ENCODE measurements around the gene EAF1. TPM values are rescaled to one million over a fixed set of nuclear protein-coding genes. Genes with fewer than 3 reads are reported as not detected.
"Not testable (repeated sequence)": the region's sequence is repeated elsewhere in the genome, so short reads cannot be mapped to it uniquely, and the experiment has no call there.

EAF1 gene
- total RNA-seq, 2 donors from 2014 or later = 15.3 to 16.7 TPM

DNA sequence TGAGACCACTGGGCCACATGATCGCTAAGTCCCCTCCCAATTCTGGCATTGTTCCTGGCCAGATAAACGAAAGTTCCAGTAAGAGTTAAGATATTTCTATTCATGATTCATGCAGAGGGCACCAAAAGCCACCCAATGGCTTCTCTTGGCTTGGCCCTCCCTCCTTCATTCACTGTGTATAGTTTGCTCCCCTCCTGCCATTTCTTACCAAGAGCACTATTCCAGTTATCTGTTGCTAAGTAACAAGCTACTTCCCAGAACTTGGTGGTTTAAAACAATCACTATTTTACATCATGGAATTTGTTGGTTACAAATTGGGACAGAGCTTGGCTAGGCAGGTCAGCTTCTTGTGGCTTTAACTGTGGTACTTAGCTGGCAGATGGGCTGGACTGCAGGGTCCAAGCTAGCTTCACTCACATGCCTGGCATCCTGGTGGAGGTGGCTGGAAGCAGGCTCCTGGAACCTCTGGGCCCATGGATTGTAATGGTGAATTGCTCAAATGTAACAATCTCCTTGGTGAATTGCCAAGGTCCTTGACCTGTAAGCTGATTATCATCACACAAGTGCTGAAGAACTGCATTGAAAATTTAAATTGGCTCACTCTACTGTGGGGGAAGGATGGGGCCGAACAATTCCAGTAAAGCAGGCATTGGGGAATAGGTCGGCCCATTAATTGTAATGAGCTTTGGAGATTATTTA, 16.6 kb downstream of the EAF1 start:
- no peak for DNase-seq (ENCODE audit: low spot score)
- intact Hi-C loops (cut with DNase I) = no loop called here

DNA sequence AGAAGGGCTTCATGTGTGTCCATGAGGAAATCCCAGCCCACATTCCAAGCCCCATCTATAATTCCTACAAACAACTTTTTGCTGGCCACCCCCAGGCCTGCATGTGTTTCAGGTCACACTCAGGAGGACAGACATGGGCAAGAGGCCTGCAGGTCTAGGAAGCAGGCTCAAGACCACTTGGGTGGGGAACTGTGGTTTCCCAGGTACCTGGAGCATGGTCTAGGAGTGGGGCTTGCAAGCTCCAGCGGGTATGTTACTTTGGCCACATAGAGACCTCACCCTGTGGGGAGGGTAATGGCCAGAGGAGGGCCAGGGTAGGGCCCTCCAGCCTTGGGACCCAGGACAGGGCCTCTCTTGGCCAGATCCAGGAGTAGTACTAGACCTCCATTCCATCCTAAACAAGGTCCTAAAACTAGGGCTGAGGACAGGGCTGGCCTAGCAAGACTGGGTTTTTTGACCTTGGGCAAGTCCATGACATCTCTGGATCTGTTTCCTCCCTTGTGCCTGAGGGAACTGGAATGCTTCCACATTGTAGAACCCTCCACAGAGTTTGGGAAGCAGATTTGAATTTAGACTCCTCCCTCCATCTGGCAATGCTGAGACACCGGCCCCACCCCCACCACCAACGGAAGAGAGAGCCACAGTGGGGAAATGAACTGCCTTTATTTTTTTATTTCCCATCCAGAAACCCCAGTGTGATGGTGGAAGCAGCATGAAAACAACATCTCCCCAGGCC, 22.3 kb downstream of the EAF1 start:
- DNase-seq (ENCODE audit: low spot score) = no peak
- intact Hi-C loops (cut with DNase I) = no loop called here

DNA sequence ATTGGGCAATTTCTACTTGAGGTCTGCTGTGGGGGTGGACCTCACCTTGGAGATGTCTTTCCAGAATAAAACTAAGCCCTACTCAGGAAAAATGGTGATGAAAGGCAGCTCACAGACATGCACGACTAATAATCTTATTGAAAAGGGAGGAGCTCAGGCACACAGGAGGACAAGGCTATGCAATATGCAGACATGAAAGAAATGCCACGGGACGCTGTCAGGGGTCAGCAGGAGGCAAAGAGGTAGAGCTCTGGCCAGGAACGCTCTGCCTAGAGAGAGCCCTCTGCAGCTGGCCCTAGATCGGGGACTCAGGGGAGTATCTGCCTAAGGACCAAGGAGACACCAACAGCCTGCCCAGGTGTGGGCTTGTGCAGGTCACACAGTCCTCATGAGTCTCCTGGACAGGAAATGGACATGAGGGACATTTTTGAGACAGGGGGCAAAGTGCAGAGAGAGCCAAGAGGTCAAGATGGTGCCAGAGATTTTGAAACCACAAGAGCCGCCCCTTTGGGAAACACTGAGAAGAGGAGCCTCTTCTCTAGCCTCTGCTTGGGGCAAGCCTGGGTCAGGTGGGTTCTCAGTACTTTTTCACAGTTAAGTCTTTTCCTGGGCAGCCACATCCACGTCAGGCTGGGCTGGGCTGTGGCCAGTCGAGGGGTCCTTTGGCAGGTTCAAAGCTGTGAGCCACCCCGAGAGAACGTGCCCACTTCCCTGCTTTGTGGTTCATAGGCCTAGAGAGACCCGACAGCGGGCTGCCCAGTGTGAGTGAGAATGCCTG, 23.2 kb downstream of the EAF1 start:
- DNase-seq (ENCODE audit: low spot score) = no peak
- intact Hi-C loops (cut with DNase I) = no loop called here

DNA sequence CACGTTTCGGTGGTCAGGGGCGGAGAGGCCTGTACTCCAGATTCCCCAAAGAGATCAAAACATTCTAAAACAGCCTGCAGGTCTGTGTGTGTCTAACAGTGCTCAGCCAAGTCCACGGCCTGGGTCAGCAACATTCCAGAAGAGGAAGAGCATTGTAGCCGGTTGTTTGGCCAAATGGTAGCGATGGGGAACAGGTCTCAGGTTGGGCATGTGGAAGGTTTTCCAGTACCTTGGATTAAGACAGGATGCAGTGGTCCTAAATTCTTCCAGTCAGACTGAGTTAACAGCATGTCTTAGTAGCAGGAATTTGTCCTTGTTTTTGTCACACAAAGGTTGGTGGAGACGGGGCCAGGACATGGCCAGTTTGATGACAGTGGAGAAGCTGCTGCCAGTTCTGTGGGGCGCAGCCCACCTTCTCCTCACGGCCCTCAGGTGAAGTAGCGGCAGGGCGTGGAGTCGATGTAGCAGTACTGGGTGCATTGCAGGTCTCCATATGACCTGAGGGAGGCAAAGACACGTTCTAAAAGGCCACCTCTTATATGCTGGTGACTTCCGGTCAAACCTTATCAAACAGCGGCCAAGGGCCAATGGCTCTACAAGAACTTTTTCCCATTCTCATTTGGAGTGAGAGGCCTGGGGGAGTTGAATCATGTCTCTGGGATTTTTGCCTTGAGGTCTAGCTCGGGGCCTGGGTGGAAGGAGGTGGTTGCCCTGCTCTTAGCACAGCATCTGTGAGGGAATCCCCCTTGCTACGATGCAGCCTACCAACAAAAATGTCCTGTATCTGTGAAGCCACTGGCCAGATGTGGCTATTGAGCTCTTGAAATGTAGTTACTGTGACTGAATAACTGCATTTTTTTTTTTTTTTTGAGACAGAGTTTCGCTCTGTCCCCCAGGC, 24.1 kb downstream of the EAF1 start:
- no peak for DNase-seq (ENCODE audit: low spot score)
- intact Hi-C loops (cut with DNase I) = no loop called here

DNA sequence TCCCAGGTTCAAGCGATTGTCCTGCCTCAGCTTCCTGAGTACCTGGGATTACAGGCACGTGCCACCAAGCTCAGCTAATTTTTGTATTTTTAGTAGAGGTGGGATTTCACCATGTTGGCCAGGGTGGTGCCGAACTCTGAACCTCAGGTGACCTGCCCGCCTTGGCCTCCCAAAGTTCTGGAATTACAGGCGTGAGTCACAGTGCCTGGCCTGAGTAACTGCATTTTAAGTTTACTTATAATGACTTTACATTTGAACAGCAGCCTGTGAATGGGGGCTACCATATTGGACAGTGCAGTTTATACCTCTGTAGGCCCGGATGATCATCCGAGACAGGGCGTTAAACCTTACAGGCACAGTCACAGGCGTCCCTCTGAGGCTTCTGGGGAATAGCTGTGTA, 24.8 kb downstream of the EAF1 start:
- intact Hi-C loops (cut with DNase I) = no loop called here
- DNase-seq (ENCODE audit: low spot score) = no peak

DNA sequence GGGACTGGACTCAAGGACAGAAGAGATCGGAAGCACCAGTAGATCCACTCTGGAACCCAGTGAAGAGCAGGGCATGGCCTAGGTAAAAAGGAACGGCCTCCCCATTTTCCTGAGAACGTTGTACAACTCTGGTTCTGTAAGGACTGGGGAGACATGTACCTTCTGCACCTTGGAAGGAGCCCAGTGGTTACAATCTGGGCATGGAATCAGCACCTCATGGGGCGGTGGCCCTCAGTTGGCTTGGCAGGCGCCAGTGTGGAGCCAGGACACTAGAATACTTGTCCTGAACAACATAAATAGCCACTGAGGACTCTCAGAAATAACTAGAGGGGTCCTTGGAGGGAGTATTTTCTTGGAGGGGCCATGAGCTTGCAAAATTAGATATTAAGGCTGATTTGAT, 25.6 kb downstream of the EAF1 start:
- intact Hi-C loops (cut with DNase I) = no loop called here
- no peak for DNase-seq (ENCODE audit: low spot score)

DNA sequence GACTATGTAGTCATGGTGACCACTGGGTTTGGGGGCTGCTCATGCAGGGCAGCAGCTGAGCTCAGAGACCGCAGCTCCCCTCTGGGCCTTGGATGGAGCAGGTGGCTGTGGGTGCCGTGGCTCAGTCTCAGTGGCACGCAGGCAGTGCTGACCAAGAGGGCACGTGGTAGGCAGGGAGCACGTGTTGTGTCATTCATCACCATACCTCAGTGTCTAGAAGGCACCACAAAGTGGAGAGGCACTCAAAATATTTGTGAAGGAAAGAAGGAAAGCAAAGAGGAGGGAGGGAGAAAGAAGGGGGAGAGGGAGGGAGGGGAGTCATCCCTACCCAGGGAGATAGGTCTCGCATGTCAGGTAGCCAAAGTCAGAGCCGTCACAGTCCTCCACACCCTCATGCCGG, 26.1 kb downstream of the EAF1 start:
- DNase-seq (ENCODE audit: low spot score) = no peak
- intact Hi-C loops (cut with DNase I) = no loop called here

DNA sequence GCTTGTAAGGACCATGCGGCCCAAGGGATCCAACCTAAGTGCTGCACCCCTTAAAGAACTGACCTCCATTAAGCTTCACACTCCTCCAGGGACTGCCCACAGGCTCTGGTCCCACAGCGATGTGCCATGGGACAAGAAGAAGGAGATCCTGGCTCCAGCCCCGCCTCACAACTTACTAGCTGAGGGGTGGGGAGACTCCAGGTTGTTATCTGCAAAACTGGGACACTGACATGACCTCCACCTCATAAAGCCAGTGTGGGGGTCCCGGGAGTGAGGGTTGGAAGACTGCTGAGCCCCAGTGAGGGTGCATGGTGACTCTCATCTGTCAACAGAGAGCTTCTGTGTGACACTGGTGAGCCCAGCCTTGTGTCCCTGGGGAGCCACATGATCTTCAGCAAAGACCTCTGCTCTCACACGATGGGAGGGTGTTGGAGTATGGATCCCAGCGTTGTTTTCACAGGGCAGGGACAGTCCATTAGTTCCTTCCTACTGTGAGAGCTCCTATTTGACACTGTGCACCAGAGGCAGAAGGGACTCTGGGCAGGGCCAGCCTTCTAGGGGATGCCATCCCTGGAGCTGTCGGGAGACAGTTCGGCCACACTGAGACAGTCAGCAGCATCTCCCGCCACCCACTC, 26.7 kb downstream of the EAF1 start:
- intact Hi-C loops (cut with DNase I) = no loop called here
- no peak for DNase-seq (ENCODE audit: low spot score)

DNA sequence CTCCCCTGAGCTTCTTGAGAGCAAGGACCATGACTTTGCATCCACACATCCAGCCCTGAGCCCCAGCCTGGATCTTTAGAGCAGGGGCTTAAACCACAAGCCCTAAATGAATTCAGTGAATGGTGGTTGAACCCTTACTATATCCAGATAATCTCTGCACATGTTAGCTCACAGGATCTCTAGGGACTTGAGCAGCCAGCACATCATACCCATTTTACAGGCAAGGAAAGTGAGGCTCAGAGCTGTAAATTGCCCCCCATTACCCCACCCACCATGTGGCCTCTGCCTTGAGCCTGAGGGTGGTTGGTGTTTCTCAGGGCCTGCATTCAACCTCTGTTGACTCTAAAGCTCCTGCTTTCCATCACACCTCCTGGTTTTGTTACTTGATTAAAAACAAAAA, 27.6 kb downstream of the EAF1 start:
- no peak for DNase-seq (ENCODE audit: low spot score)
- intact Hi-C loops (cut with DNase I) = no loop called here

DNA sequence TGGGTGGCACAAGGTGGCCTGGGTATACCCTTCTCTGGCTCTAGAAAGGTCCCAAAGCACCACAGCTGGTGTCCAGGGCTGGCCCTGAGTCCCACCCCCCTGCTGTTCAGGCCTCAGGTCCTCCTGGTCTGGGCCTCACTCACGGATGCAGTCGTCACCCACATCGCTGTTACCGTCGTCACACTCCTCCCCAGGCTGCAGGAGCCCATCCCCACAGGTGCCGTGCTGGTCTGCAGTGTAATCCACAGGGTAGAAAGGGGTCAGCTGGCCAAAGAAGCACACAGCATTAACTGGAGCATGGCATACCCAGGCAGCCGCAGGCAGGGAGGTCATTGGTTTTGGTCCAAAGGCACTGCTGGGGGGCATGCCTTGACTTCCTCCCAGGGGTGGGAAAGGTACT, 28.4 kb downstream of the EAF1 start:
- intact Hi-C loops (cut with DNase I) = no loop called here
- no peak for DNase-seq (ENCODE audit: low spot score)

DNA sequence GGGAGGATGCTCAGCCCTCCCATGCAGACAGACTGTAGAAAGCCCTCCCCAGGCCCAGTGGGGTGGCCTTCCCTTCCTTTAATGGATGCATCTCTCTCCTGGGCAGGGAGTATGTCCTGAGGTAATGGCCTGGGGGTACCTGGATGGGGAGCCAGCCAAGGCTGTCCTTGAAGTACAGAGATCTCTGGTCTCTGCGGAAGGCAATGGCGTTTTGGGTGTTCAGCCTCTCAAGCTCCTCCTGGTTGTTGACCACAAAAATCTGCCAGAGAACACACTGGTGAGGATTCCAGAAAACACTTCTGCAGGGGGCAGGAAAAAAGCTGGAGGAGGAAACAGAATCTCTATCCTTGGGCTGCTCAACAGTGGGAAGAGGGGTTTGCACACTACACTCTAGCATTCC, 28.9 kb downstream of the EAF1 start:
- intact Hi-C loops (cut with DNase I) = no loop called here
- no peak for DNase-seq (ENCODE audit: low spot score)

DNA sequence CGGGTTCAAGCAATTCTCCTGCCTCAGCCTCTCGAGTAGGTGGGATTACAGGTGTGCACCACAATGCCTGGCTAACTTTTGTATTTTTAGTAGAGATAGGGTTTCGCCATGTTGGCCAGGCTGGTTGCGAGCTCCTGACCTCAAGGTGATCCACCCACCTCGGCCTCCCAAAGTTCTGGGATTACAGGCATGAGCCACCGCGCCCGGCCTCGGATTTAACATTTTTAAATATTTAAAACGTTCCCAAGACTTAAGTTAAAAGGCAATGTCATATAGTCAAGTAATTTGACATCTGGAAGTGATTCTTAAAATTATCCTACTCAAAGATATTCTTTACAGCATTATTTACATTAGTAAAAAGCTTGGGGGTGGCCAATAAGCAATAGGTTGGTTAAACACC, 29.5 kb downstream of the EAF1 start:
- DNase-seq (ENCODE audit: low spot score); intact Hi-C loops (cut with DNase I): not testable (repeated sequence)

DNA sequence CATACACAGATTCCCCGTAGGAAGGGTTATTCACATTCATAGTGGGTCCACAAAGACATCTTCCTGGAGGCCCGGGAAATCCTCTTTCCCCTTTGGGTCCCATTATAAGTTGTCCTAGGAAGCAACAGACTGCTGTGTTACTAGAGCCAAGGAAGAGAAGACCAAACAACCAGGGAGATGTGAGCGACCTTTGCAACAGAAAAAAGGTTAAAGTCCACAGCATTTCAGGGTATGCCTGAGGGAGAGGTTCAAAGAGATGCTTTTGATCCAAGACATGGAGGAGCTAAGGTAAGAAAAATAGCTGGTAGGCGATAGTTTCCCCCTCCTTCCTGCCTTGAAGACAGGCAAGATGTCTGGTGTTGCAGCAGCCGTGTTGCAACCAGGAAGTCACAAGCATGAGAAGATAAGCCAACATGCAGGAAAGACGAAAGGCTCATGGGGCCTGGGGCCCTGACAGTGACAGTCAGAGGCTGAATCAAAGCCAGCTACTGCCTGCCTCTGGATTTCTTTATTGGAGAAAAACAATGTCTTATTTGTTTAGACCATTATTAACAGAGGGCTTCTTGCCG, 30.9 kb downstream of the EAF1 start:
- DNase-seq (ENCODE audit: low spot score) = no peak
- intact Hi-C loops (cut with DNase I) = no loop called here

DNA sequence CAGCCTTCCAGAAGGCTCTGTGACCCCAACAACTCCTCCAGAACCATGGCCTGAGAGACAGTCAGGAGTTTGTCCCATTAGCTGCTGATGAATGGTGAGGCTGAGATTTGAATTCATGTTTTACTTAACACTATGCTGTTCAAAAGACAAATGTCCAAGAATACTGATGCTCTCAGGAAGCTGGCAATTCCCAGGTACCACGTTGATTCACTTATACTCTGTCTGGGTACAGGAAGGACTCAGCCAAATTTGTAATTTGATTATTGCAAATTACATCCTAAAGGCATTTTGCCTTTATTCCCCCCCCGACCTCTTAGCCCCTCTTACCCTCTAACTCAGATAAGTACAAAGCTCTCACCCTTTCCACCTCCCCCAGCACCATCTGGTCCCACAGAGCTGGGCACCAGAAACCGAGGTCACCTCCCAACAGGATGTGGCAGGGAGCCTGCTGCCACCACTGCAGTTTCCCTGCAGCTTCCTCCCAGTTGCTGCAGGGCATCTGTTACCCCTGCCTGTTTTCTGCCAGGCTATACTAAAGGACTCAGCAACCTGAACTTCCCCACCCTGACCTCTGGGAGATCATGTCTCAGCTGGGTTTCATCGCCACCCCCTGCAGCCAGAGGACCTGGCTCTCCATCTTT, 33.6 kb downstream of the EAF1 start:
- no peak for DNase-seq (ENCODE audit: low spot score)
- intact Hi-C loops (cut with DNase I) = loop anchor here in 1 of 2 donors (10.0 kb wide), 1 partner anchor 586 kb away; no protein-coding TSS in a partner anchor

DNA sequence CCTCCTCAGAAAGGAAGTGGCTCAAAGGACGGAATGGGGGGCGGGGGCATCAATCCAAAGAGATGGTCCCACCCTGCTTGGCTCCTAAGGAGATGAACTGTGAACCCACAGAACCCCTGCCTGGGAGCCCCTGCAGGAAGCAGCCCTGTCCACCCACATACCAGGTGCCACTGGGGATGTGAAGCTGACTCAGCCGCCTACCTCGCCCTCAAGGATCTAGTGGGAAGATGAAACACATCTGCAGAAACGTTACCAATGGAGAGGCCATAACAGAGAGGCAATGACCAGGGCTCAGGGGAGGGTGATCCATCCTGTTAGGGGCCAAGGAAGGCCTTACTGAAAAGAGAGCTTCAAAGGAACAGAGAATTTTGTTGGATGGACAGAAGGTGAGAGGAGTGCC, 35.1 kb downstream of the EAF1 start:
- intact Hi-C loops (cut with DNase I) = loop anchor here in 1 of 2 donors (10.0 kb wide), 1 partner anchor 588 kb away; no protein-coding TSS in a partner anchor
- no peak for DNase-seq (ENCODE audit: low spot score)

DNA sequence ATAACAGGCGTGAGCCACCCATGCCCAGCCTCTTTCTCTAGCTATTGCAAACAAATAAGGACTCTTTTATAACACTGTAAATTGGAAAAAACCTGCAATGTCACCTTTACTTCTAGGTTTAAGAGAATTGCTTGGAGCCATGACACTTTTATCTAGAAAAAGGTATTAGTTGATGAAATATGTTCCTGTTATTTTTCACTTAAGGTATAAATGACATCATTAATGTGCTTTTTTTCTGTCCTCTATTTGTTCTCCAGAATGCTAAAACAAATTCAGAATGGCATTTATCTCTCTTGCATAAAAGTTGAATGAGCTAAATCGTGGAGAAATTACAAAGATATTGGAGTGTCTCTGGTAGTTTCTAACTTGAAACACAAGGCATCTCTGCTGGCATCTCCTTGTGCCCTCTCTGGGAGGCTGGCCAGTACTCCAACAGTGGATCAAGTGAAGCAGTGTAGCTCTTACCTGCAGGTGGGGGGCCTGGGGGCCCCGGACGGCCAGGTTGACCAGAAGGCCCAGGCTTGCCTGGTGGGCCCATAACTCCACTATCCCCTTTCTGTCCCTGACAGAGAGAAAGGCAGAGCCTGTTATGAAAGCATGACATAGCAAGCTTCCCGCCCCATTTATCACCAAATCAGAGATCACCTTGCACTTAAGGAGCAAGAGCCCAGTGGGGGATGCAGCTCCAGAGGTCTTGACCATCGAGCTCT, 38.6 kb downstream of the EAF1 start:
- intact Hi-C loops (cut with DNase I) = loop anchor here in 1 of 2 donors (10.0 kb wide), 1 partner anchor 591 kb away; no protein-coding TSS in a partner anchor
- DNase-seq (ENCODE audit: low spot score) = no peak

Measured in posterior vena cava (tissue), 2 donors.